Natural killer cell (primary cell): ENCODE results near the gene OR13A1. TPM values are rescaled to one million over a fixed set of nuclear protein-coding genes. Genes with fewer than 3 reads are reported as not detected.

Source experiments
- ATAC-seq, 3 donors: fragments of 150-1000 bp in 2 of 3; fragments of 200-7000 bp in 1 of 3; cut with Tn5 transposase; 1 replicate in 1 of 3; 2 replicates in 2 of 3; pipeline ENCODE4 v1.10.0; 2021; ENCODE audit warnings: mild to moderate bottlenecking in 2 of 3, moderate library complexity in 2 of 3
- DNase-seq, 2 donors: peaks; one replicate each; pipeline versions ENCODE4 v3.0.0 to v3.0.0-alpha.2; 2013 to 2021; ENCODE audit warnings: mixed read lengths in 1 of 2
- H3K27ac ChIP-seq: one replicate; pipeline ENCODE4 v1.5.1; 2013; ENCODE audit warnings: mild to moderate bottlenecking, low read length
- H3K27me3 ChIP-seq: one replicate; pipeline ENCODE4 v1.6.1; 2013; ENCODE audit warnings: low read length; ENCODE audit not compliant: control insufficient read depth, insufficient read depth
- H3K36me3 ChIP-seq: one replicate; pipeline ENCODE4 v1.6.1; 2013; ENCODE audit warnings: low read length; ENCODE audit not compliant: control insufficient read depth, insufficient read depth
- H3K4me1 ChIP-seq: one replicate; pipeline ENCODE4 v1.6.1; 2013; ENCODE audit warnings: low read length; ENCODE audit not compliant: control insufficient read depth, insufficient read depth
- H3K4me3 ChIP-seq: one replicate; pipeline ENCODE4 v1.5.1; 2013; ENCODE audit warnings: low read length
- H3K9me3 ChIP-seq: one replicate; pipeline ENCODE4 v1.6.1; 2013; ENCODE audit warnings: low read length; ENCODE audit not compliant: control insufficient read depth, insufficient read depth
- H3K27ac Mint-ChIP-seq, 2 donors: one replicate each; pipeline ENCODE4 v1.8.0; 2022; ENCODE audit warnings: mild to moderate bottlenecking in 2 of 2, mixed read lengths in 2 of 2, moderate library complexity in 1 of 2
- H3K27me3 Mint-ChIP-seq, 2 donors: one replicate each; pipeline ENCODE4 v1.8.0; 2022; ENCODE audit warnings: low read depth in 2 of 2, mixed read lengths in 2 of 2
- H3K36me3 Mint-ChIP-seq: one replicate; pipeline ENCODE4 v1.8.0; 2022; ENCODE audit warnings: mixed read lengths
- H3K4me1 Mint-ChIP-seq, 2 donors: one replicate each; pipeline ENCODE4 v1.8.0; 2022; ENCODE audit warnings: mixed read lengths in 2 of 2
- H3K4me3 Mint-ChIP-seq: one replicate; pipeline ENCODE4 v1.8.0; 2022; ENCODE audit warnings: mild to moderate bottlenecking, moderate library complexity, mixed read lengths
- H3K9me3 Mint-ChIP-seq, 2 donors: one replicate each; pipeline ENCODE4 v1.8.0; 2022; ENCODE audit warnings: mixed read lengths in 2 of 2
- CTCF ChIP-seq: fragments of 200-600 bp; IDR thresholded peaks from one replicate; pipeline ENCODE4 v1.8.0; 2022; ENCODE audit warnings: antibody characterized with exemption
- WGBS: methylation state at CpG from one replicate; pipeline ENCODE4 v1.1.7; 2013; ENCODE audit warnings: missing lambda C conversion rate; ENCODE audit not compliant: insufficient coverage; 5-methylcytosine and 5-hydroxymethylcytosine counted together
- intact Hi-C: fragments of 100-400 bp; cut with micrococcal nuclease; formaldehyde crosslinking; loops from one replicate; pipeline ENCODE4 v1.14.2; 2022
- total RNA-seq, 4 donors: library from RNA; stranded (reverse); fragments of 120-200 nt in 1 of 4; gene quantifications; one replicate each; pipeline versions ENCODE4 v1.2.3 to v1.2.4, GENCODE V29; 2013 to 2022

Gene OR13A1
- total RNA-seq, 3 donors from 2014 or later (not counting 1 experiment from before 2014, with no cell fraction given) = not detected

GRCh38 chr10:45253183-45253914 is 62.1 kb downstream of the OR13A1 start:
- 47% methylated on average over 2 of the region's 2 CpGs for WGBS
- no peak for DNase-seq

More at GRCh38 chr10:45253183-45253914, 62.1 kb downstream of the OR13A1 start:
- Mint-ChIP-seq H3K27ac (no peak overlapping the region), H3K9me3 (no peaks in the 10 kb centered on the region), H3K27me3 (peaks cover 7 to 19% of the 10 kb centered on the region in 2 donors), H3K4me1 (peaks cover 7 to 8% of the 10 kb centered on the region in 2 donors), H3K4me3 (no peak overlapping the region), H3K36me3 (no peaks in the 10 kb centered on the region)
- Histone ChIP-seq H3K4me1 (no peaks in the 10 kb centered on the region), H3K27me3 (no peaks in the 10 kb centered on the region), H3K4me3 (no peak overlapping the region), H3K36me3 (no peaks in the 10 kb centered on the region), H3K9me3 (no peaks in the 10 kb centered on the region), H3K27ac (no peak overlapping the region)
- no peak for TF ChIP-seq CTCF
- intact Hi-C loops = no loop called here
- no peak for ATAC-seq

Other genes with a start within 250 kb of the OR13A1 start
- 10 to 100 TPM in 2 of 3 donors, 1 to 10 TPM in 1; 8.6 to 93.5 (median 12.4) TPM for gene ALOX5, start 58.6 kb upstream of the OR13A1 start, total RNA-seq